Hepatocyte (in vitro differentiated cells): ENCODE data around the gene NOD2.

Source experiments
- EZH2 ChIP-seq: fragments of 200-600 bp; sonication (generic); IDR thresholded peaks from 2 replicates; pipeline ENCODE4 v1.6.1; 2016; ENCODE audit warnings: antibody characterized with exemption, mild to moderate bottlenecking, borderline replicate concordance
- EZH2phosphoT487 ChIP-seq: fragments of 200-600 bp; sonication (generic); IDR thresholded peaks from one replicate; pipeline ENCODE4 v1.6.1; 2018; ENCODE audit warnings: antibody characterized with exemption, mild to moderate bottlenecking, low read depth, moderate library complexity; ENCODE audit not compliant: unreplicated experiment, severe bottlenecking
- TF ChIP-seq, protein P1 (sequence below): fragments of 200-600 bp; sonication (generic); IDR thresholded peaks from 2 replicates; pipeline ENCODE4 v1.5.1; 2016; ENCODE audit warnings: antibody characterized with exemption, mild to moderate bottlenecking; ENCODE audit not compliant: poor library complexity

DNA sequence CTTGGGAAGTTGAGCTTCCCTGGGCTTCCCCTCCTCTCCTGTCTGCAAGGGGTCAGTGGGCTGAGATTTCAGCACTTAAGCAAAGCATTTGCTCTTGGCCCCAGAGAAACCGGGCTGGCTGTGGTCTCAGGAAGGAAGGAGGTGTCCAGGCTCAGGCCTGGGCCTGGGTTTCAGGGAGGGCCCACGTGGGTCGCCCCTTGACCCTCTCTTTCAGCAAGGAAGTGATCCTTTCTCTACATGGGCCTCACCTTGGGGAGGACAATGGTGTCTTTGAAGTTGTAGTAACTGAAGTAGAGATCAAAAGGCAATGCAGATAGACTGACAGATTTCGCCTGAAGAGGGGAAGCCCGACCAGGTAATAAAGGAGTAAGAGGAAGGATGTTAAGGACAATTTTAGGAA, 2.7 kb downstream of the NOD2 start:
- TF ChIP-seq, protein P1, sequence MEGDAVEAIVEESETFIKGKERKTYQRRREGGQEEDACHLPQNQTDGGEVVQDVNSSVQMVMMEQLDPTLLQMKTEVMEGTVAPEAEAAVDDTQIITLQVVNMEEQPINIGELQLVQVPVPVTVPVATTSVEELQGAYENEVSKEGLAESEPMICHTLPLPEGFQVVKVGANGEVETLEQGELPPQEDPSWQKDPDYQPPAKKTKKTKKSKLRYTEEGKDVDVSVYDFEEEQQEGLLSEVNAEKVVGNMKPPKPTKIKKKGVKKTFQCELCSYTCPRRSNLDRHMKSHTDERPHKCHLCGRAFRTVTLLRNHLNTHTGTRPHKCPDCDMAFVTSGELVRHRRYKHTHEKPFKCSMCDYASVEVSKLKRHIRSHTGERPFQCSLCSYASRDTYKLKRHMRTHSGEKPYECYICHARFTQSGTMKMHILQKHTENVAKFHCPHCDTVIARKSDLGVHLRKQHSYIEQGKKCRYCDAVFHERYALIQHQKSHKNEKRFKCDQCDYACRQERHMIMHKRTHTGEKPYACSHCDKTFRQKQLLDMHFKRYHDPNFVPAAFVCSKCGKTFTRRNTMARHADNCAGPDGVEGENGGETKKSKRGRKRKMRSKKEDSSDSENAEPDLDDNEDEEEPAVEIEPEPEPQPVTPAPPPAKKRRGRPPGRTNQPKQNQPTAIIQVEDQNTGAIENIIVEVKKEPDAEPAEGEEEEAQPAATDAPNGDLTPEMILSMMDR = no peak
- TF ChIP-seq EZH2phosphoT487 = no peak
- TF ChIP-seq EZH2 = no peak
